HEK293 (cell line): ENCODE measurements around the gene ACSS2.

ENCODE experiments used
- CTCF ChIA-PET: fragments of 350-600 bp; formaldehyde crosslinking; extraction: SDS; loops from one replicate; lab custom pipeline; 2021; ENCODE audit warnings: antibody characterized with exemption; lab: Yijun Ruan, JAX
- POLR2A ChIA-PET: fragments of 300-600 bp; formaldehyde crosslinking; extraction: SDS; loops from one replicate; lab custom pipeline; 2020; ENCODE audit warnings: antibody characterized with exemption, inconsistent platforms; lab: Yijun Ruan, JAX
- H3K27ac ChIP-seq: fragments of 200-500 bp; sonication (Bioruptor generic); 2 replicates; pipeline ENCODE4 v1.5.1; 2014; ENCODE audit warnings: low read depth, low read length, control low read depth, inconsistent platforms; ENCODE audit errors: extremely low read depth
- H3K36me3 ChIP-seq, 2 experiments: fragments of 200-500 bp in 1 of 2; sonication (Bioruptor generic) in 1 of 2; 1 replicate in 1 of 2; 2 replicates in 1 of 2; pipeline ENCODE4 v1.5.1; 2014 to 2017; ENCODE audit warnings: inconsistent platforms in 2 of 2, low read length in 2 of 2; ENCODE audit not compliant: control insufficient read depth in 2 of 2, insufficient read depth in 1 of 2
- H3K4me1 ChIP-seq: fragments of 200-500 bp; sonication (Bioruptor generic); 2 replicates; pipeline ENCODE4 v1.5.1; 2014; ENCODE audit warnings: mild to moderate bottlenecking, low read length, inconsistent platforms; ENCODE audit not compliant: control insufficient read depth, insufficient read depth
- H3K4me3 ChIP-seq: 2 replicates; pipeline ENCODE4 v1.5.1; 2011; ENCODE audit warnings: low read depth, mild to moderate bottlenecking, control low read depth, low read length, moderate library complexity
- H3K9me3 ChIP-seq: fragments of 200-500 bp; sonication (Bioruptor generic); 2 replicates; pipeline ENCODE4 v1.5.1; 2014; ENCODE audit warnings: low read depth, low read length, inconsistent platforms; ENCODE audit not compliant: control insufficient read depth, insufficient read depth
- EGR2 ChIP-seq: fragments of 450-650 bp; formaldehyde crosslinking; IDR thresholded peaks from 2 replicates; pipeline ENCODE4 v1.5.1; 2016; ENCODE audit warnings: low read depth, missing biosample characterization, missing genetic modification characterization
- HOXD13 ChIP-seq: sonication (generic); formaldehyde crosslinking; IDR thresholded peaks from 2 replicates; pipeline ENCODE4 v1.8.0; 2022; ENCODE audit warnings: missing genetic modification reagents, borderline replicate concordance
- IKZF3 ChIP-seq: fragments of 450-650 bp; IDR thresholded peaks from 2 replicates; pipeline ENCODE4 v1.5.0; 2018; ENCODE audit warnings: missing biosample characterization, mild to moderate bottlenecking, missing genetic modification characterization, moderate library complexity
- KLF9 ChIP-seq: fragments of 450-650 bp; formaldehyde crosslinking; IDR thresholded peaks from 2 replicates; pipeline ENCODE4 v1.5.1; 2016; ENCODE audit warnings: missing biosample characterization, missing genetic modification characterization, low read depth
- SALL2 ChIP-seq: fragments of 450-650 bp; formaldehyde crosslinking; IDR thresholded peaks from 2 replicates; pipeline ENCODE4 v1.5.0; 2017; ENCODE audit warnings: missing biosample characterization, mild to moderate bottlenecking, missing genetic modification characterization, borderline replicate concordance
- WT1 ChIP-seq: fragments of 450-650 bp; formaldehyde crosslinking; IDR thresholded peaks from 2 replicates; pipeline ENCODE4 v1.5.1; 2016; ENCODE audit warnings: missing biosample characterization, missing genetic modification characterization
- ZBTB1 ChIP-seq: fragments of 450-650 bp; formaldehyde crosslinking; IDR thresholded peaks from 2 replicates; pipeline ENCODE4 v1.5.1; 2016; ENCODE audit warnings: missing biosample characterization, missing genetic modification characterization
- ZBTB20 ChIP-seq: fragments of 450-650 bp; formaldehyde crosslinking; IDR thresholded peaks from 2 replicates; pipeline ENCODE4 v1.5.1; 2016; ENCODE audit warnings: missing biosample characterization, missing genetic modification characterization
- ZBTB8A ChIP-seq: fragments of 450-650 bp; formaldehyde crosslinking; IDR thresholded peaks from 2 replicates; pipeline ENCODE4 v1.5.1; 2016; ENCODE audit warnings: missing biosample characterization, missing genetic modification characterization
- ZNF341 ChIP-seq: fragments of 450-650 bp; formaldehyde crosslinking; IDR thresholded peaks from 2 replicates; pipeline ENCODE4; 2016; ENCODE audit warnings: low read depth, missing biosample characterization, missing genetic modification characterization
- ZNF549 ChIP-seq: fragments of 450-650 bp; IDR thresholded peaks from 2 replicates; pipeline ENCODE4 v1.5.1; 2018; ENCODE audit warnings: missing biosample characterization, missing genetic modification characterization, mild to moderate bottlenecking, inconsistent platforms, moderate library complexity
- ZNF560 ChIP-seq: fragments of 450-650 bp; formaldehyde crosslinking; IDR thresholded peaks from 2 replicates; pipeline ENCODE4 v1.5.1; 2017; ENCODE audit warnings: missing biosample characterization, missing genetic modification characterization, borderline replicate concordance
- ZNF561 ChIP-seq: fragments of 450-650 bp; IDR thresholded peaks from 2 replicates; pipeline ENCODE4 v1.5.1; 2018; ENCODE audit warnings: missing biosample characterization, missing genetic modification characterization, borderline replicate concordance
- ZNF600 ChIP-seq: fragments of 450-650 bp; formaldehyde crosslinking; IDR thresholded peaks from 2 replicates; pipeline ENCODE4 v1.5.1; 2016; ENCODE audit warnings: missing biosample characterization, missing genetic modification characterization
- ZNF610 ChIP-seq: fragments of 450-650 bp; formaldehyde crosslinking; IDR thresholded peaks from 2 replicates; pipeline ENCODE4 v1.5.1; 2016; ENCODE audit warnings: missing biosample characterization, missing genetic modification characterization, borderline replicate concordance
- ZNF791 ChIP-seq: fragments of 450-650 bp; formaldehyde crosslinking; IDR thresholded peaks from 2 replicates; pipeline ENCODE4 v1.5.1; 2016; ENCODE audit warnings: missing biosample characterization, missing genetic modification characterization
- ZNF792 ChIP-seq: fragments of 450-650 bp; formaldehyde crosslinking; IDR thresholded peaks from 2 replicates; pipeline ENCODE4 v1.5.1; 2016; ENCODE audit warnings: missing biosample characterization, missing genetic modification characterization
- ZNF830 ChIP-seq: fragments of 450-650 bp; IDR thresholded peaks from 2 replicates; pipeline ENCODE4 v1.5.0; 2018; ENCODE audit warnings: missing biosample characterization, missing genetic modification characterization, low read depth, mild to moderate bottlenecking, moderate library complexity
- ZSCAN23 ChIP-seq: fragments of 450-650 bp; formaldehyde crosslinking; IDR thresholded peaks from 2 replicates; pipeline ENCODE4 v1.5.1; 2016; ENCODE audit warnings: missing biosample characterization, missing genetic modification characterization
- TF ChIP-seq, protein P1 (sequence below): fragments of 450-650 bp; formaldehyde crosslinking; optimal IDR thresholded peaks from 2 replicates; pipeline ENCODE3; 2016; ENCODE audit warnings: missing biosample characterization, mild to moderate bottlenecking, missing genetic modification characterization
- TF ChIP-seq, protein P2 (sequence below): fragments of 450-650 bp; formaldehyde crosslinking; IDR thresholded peaks from 2 replicates; pipeline ENCODE4 v1.5.1; 2017; ENCODE audit warnings: missing biosample characterization, missing genetic modification characterization
- TF ChIP-seq, protein P3 (sequence below): fragments of 450-650 bp; formaldehyde crosslinking; IDR thresholded peaks from 2 replicates; pipeline ENCODE4 v1.5.1; 2016; ENCODE audit warnings: missing biosample characterization, missing genetic modification characterization
- TF ChIP-seq, protein P4 (sequence below): fragments of 450-650 bp; formaldehyde crosslinking; IDR thresholded peaks from 2 replicates; pipeline ENCODE4 v1.5.0; 2017; ENCODE audit warnings: missing biosample characterization, missing genetic modification characterization, borderline replicate concordance
- TF ChIP-seq, protein P5 (sequence below): IDR thresholded peaks from 2 replicates; pipeline ENCODE4 v1.6.1; 2011; ENCODE audit warnings: mild to moderate bottlenecking, low read depth, low read length, borderline replicate concordance

The ACSS2 gene

DNA sequence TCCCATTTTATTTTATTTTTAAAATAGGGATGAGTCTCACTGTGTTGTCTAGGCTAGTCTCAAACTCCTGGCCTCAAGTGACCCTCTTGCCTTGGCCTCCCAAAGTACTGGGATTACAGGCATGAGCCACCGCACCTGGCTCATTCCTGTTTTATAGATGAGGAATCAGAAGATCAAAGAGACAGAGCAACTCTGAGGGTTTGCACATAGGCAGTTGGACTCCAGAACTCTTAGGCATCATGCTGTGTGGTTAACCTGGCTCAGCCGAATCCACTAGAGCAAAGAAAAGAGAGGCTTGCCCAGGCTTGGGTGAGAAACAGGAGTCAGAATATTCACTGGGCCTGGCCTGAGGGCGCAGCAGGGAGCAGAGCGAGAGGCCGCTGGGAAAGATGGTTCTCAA lies 88.6 kb downstream of the ACSS2 start:
- Histone ChIP-seq H3K4me1 (no peaks in the 10 kb centered on the region), H3K9me3 (no peaks in the 10 kb centered on the region), H3K4me3 (no peak overlapping the region), H3K36me3 (no peaks in the 10 kb centered on the region)
- POLR2A ChIA-PET: no interaction called here
- CTCF ChIA-PET: no interaction called here
- TF ChIP-seq, protein P1, sequence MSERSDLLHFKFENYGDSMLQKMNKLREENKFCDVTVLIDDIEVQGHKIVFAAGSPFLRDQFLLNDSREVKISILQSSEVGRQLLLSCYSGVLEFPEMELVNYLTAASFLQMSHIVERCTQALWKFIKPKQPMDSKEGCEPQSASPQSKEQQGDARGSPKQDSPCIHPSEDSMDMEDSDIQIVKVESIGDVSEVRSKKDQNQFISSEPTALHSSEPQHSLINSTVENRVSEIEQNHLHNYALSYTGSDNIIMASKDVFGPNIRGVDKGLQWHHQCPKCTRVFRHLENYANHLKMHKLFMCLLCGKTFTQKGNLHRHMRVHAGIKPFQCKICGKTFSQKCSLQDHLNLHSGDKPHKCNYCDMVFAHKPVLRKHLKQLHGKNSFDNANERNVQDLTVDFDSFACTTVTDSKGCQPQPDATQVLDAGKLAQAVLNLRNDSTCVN (tag by site-specific recombination): no peak
- TF ChIP-seq, protein P2, sequence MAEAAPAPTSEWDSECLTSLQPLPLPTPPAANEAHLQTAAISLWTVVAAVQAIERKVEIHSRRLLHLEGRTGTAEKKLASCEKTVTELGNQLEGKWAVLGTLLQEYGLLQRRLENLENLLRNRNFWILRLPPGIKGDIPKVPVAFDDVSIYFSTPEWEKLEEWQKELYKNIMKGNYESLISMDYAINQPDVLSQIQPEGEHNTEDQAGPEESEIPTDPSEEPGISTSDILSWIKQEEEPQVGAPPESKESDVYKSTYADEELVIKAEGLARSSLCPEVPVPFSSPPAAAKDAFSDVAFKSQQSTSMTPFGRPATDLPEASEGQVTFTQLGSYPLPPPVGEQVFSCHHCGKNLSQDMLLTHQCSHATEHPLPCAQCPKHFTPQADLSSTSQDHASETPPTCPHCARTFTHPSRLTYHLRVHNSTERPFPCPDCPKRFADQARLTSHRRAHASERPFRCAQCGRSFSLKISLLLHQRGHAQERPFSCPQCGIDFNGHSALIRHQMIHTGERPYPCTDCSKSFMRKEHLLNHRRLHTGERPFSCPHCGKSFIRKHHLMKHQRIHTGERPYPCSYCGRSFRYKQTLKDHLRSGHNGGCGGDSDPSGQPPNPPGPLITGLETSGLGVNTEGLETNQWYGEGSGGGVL: no peak
- no peak for TF ChIP-seq KLF9 (tag by site-specific recombination)
- no peak for TF ChIP-seq ZBTB8A (tag by site-specific recombination)
- no peak for TF ChIP-seq ZNF560 (tag by site-specific recombination)
- no peak for TF ChIP-seq WT1 (tag by site-specific recombination)
- TF ChIP-seq ZSCAN23 (tag by site-specific recombination): no peak
- no peak for TF ChIP-seq ZNF561
- TF ChIP-seq ZNF791 (tag by site-specific recombination): no peak
- TF ChIP-seq IKZF3 (tag by site-specific recombination): no peak
- no peak for TF ChIP-seq ZNF341 (tag by site-specific recombination)
- TF ChIP-seq, all 188 proteins: peak for 0
- H3K27ac ChIP-seq: no peak overlapping the region

DNA sequence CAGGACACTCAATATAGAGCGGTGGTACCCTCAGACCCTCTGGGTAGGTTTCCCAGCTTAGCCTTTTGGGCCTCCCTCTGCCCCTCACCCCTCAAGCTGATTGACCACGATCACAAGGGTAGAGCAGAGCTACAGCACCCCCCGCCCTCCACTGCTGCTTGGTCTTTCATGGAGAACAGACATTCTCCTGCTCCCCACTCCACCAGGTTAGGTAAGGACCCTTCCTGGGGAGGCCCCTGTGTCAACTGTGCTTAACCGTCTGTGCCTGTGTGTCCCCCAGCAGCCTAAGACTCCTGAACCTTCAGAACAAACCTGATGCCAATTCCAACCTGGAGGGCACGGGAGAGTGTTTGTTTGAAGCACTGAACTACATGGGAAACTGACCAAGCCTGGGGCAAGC lies 91.0 kb downstream of the ACSS2 start:
- Histone ChIP-seq H3K27ac (no peak overlapping the region), H3K4me1 (no peaks in the 10 kb centered on the region), H3K4me3 (no peak overlapping the region), H3K36me3 (no peaks in the 10 kb centered on the region), H3K9me3 (no peaks in the 10 kb centered on the region)
- ChIA-PET CTCF (interaction anchor here (0.9 to 1.1 kb wide), 2 partner anchors 93 to 95 kb away, joined by 3 to 5 read pairs; partner anchors contain the start of gene GGT7), POLR2A (no interaction called here)
- TF ChIP-seq ZNF830 (tag by site-specific recombination): no peak
- TF ChIP-seq SALL2: no peak
- no peak for TF ChIP-seq ZBTB8A (tag by site-specific recombination)
- no peak for TF ChIP-seq ZBTB1
- TF ChIP-seq EGR2: no peak
- TF ChIP-seq HOXD13 (CRISPR knock-in tag): no peak

DNA sequence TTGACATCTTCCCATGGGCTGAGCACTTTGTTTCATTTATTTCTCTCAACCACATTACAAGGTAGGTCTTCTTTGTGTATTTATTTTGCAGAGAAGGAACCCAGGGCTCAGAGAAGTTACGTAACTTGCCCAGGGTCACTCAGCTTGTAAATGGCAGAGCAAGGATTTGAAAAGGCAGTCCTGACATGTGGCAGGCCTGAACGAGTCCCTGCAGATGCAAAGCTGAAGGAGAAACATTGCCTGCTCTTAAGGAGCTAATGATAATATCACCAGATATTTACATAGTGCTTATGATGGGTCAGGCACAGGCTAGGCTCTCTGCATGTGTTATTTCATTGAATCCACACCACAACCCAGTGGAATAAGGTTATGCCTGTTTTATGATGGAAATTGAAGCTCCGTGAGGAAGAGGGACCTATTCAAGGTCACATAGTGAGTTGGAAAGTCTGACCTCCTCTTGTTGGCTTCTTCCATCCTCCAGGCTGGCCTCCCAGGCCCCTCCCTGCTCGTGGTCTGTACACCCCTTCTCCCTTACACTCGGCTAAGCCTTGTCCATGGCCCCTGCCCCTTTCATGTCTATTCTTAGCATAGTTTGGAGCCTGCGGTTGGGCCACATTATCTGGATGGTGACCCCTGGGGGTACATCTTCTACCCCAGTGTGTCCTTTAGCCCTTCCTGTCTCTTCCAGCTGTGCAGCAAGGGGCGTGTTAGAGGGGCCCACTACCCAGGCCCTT lies 91.8 kb downstream of the ACSS2 start:
- Histone ChIP-seq H3K27ac (no peak overlapping the region), H3K9me3 (no peaks in the 10 kb centered on the region), H3K4me1 (no peaks in the 10 kb centered on the region), H3K4me3 (no peak overlapping the region), H3K36me3 (no peaks in the 10 kb centered on the region)
- TF ChIP-seq ZNF600 (tag by site-specific recombination) (no peak), ZNF549 (no peak), ZNF610 (no peak), ZNF792 (tag by site-specific recombination) (no peak), ZNF791 (tag by site-specific recombination) (no peak), ZBTB20 (tag by site-specific recombination) (no peak), HOXD13 (CRISPR knock-in tag) (no peak)
- TF ChIP-seq, protein P3, sequence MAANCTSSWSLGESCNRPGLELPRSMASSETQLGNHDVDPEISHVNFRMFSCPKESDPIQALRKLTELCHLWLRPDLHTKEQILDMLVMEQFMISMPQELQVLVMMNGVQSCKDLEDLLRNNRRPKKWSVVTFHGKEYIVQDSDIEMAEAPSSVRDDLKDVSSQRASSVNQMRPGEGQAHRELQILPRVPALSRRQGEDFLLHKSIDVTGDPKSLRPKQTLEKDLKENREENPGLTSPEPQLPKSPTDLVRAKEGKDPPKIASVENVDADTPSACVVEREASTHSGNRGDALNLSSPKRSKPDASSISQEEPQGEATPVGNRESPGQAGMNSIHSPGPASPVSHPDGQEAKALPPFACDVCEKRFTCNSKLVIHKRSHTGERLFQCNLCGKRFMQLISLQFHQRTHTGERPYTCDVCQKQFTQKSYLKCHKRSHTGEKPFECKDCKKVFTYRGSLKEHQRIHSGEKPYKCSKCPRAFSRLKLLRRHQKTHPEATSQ: no peak
- TF ChIP-seq, protein P4, sequence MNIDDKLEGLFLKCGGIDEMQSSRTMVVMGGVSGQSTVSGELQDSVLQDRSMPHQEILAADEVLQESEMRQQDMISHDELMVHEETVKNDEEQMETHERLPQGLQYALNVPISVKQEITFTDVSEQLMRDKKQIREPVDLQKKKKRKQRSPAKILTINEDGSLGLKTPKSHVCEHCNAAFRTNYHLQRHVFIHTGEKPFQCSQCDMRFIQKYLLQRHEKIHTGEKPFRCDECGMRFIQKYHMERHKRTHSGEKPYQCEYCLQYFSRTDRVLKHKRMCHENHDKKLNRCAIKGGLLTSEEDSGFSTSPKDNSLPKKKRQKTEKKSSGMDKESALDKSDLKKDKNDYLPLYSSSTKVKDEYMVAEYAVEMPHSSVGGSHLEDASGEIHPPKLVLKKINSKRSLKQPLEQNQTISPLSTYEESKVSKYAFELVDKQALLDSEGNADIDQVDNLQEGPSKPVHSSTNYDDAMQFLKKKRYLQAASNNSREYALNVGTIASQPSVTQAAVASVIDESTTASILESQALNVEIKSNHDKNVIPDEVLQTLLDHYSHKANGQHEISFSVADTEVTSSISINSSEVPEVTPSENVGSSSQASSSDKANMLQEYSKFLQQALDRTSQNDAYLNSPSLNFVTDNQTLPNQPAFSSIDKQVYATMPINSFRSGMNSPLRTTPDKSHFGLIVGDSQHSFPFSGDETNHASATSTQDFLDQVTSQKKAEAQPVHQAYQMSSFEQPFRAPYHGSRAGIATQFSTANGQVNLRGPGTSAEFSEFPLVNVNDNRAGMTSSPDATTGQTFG (tag by site-specific recombination): no peak
- TF ChIP-seq, protein P5, sequence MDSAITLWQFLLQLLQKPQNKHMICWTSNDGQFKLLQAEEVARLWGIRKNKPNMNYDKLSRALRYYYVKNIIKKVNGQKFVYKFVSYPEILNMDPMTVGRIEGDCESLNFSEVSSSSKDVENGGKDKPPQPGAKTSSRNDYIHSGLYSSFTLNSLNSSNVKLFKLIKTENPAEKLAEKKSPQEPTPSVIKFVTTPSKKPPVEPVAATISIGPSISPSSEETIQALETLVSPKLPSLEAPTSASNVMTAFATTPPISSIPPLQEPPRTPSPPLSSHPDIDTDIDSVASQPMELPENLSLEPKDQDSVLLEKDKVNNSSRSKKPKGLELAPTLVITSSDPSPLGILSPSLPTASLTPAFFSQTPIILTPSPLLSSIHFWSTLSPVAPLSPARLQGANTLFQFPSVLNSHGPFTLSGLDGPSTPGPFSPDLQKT: no peak
- CTCF ChIA-PET: interaction anchor here (0.9 to 1.1 kb wide), 2 partner anchors 94 to 95 kb away, joined by 3 to 5 read pairs; partner anchors contain the start of gene GGT7
- POLR2A ChIA-PET: no interaction called here
